ENCODE measurements around the gene TCN2. TPM values are rescaled to one million over a fixed set of nuclear protein-coding genes. Genes with fewer than 3 reads are reported as not detected.

The TCN2 gene
- total RNA-seq, 1 donor from 2014 or later, result 43.4 TPM

GRCh38 chr22:30665266-30665665 lies 58.3 kb downstream of the TCN2 start:
- peaks cover 23% of the 10 kb centered on the region for H3K36me3 ChIP-seq
- no peaks in the 10 kb centered on the region for H3K27me3 ChIP-seq
- no peak for TF ChIP-seq CTCF (IDR thresholded peaks at IDR 0.05)
- ATAC-seq (no peak), DNase-seq (no peak)
- H3K4me3 ChIP-seq, result no peak overlapping the region
- intact Hi-C loops (cut with DNase I), result no loop called here
- no peak overlapping the region for H3K27ac ChIP-seq
- peaks cover 10% of the 10 kb centered on the region for H3K4me1 ChIP-seq
- H3K9me3 ChIP-seq, result no peaks in the 10 kb centered on the region

GRCh38 chr22:30665786-30666185 lies 58.8 kb downstream of the TCN2 start:
- Histone ChIP-seq H3K27ac (no peak overlapping the region), H3K4me3 (peak overlapping the region; percentile 81), H3K4me1 (peaks cover 10% of the 10 kb centered on the region), H3K9me3 (no peaks in the 10 kb centered on the region), H3K27me3 (no peaks in the 10 kb centered on the region), H3K36me3 (peaks cover 23% of the 10 kb centered on the region)
- TF ChIP-seq CTCF (IDR thresholded peaks at IDR 0.05), result no peak
- intact Hi-C loops (cut with DNase I), result no loop called here
- no peak for DNase-seq
- no peak for ATAC-seq

- H3K27me3 ChIP-seq, result no peaks in the 10 kb centered on the region
- intact Hi-C loops (cut with DNase I), result no loop called here
- no peaks in the 10 kb centered on the region for H3K9me3 ChIP-seq
- H3K36me3 ChIP-seq, result peaks cover 17% of the 10 kb centered on the region
- peak overlapping the region; percentile 78 for H3K27ac ChIP-seq
- H3K4me1 ChIP-seq, result peaks cover 10% of the 10 kb centered on the region
- peak overlapping the region; percentile 81 for H3K4me3 ChIP-seq
- DNase-seq (no peak), ATAC-seq (no peak)
- TF ChIP-seq CTCF (IDR thresholded peaks at IDR 0.05), result no peak
Observed at GRCh38 chr22:30667107-30667493, 60.1 kb downstream of the TCN2 start.

- Histone ChIP-seq H3K4me3 (peak within 1 kb of the TSS; percentile 81), H3K27ac (peak within 1 kb of the TSS; percentile 78), H3K9me3 (no peaks in the 10 kb centered on the region), H3K27me3 (no peaks in the 10 kb centered on the region), H3K4me1 (peaks cover 10% of the 10 kb centered on the region), H3K36me3 (peaks cover 11% of the 10 kb centered on the region)
- peak; percentile 55 for TF ChIP-seq CTCF (IDR thresholded peaks at IDR 0.05)
- DNase-seq, result peak; percentile 97
- intact Hi-C loops (cut with DNase I), result no loop called here
- ATAC-seq, result peak; percentile 97
Observed at GRCh38 chr22:30667494-30668385, 60.8 kb downstream of the TCN2 start, which contains the start of gene DUSP18. Gene DUSP18 (minus strand): TSS chr22:30667875. CDS start chr22:30664003, 3,872 bp downstream.

GRCh38 chr22:30668386-30668710 lies 61.4 kb downstream of the TCN2 start:
- Histone ChIP-seq H3K4me1 (peaks cover 10% of the 10 kb centered on the region), H3K36me3 (peaks cover 5% of the 10 kb centered on the region), H3K9me3 (no peaks in the 10 kb centered on the region), H3K27ac (peak overlapping the region; percentile 67), H3K4me3 (peak overlapping the region; percentile 81), H3K27me3 (no peaks in the 10 kb centered on the region)
- intact Hi-C loops (cut with DNase I), result no loop called here
- no peak for DNase-seq
- no peak for TF ChIP-seq CTCF (IDR thresholded peaks at IDR 0.05)
- no peak for ATAC-seq

All from upper lobe of right lung (tissue), 1 donor.